EL (cell line): ENCODE data around the gene RBM23.
"Not testable (repeated sequence)": the region's sequence is repeated elsewhere in the genome, so short reads cannot be mapped to it uniquely, and the experiment has no call there.

ENCODE experiments used
- DNase-seq: peaks from one replicate; pipeline ENCODE4 v3.0.0-alpha.2; 2016

The RBM23 gene

GRCh38 chr14:22915886-22916521, 2.9 kb downstream of the RBM23 start:
- no peak for DNase-seq

- DNase-seq = not testable (repeated sequence)
Measured at GRCh38 chr14:22914836-22915235, 4.1 kb downstream of the RBM23 start.

GRCh38 chr14:22910916-22911315, 8.0 kb downstream of the RBM23 start:
- DNase-seq = no peak

GRCh38 chr14:22908601-22909000, 10.3 kb downstream of the RBM23 start:
- no peak for DNase-seq

GRCh38 chr14:22907429-22907828, 11.5 kb downstream of the RBM23 start:
- DNase-seq = no peak

- DNase-seq = no peak
Measured at GRCh38 chr14:22906073-22906472, 12.9 kb downstream of the RBM23 start.

GRCh38 chr14:22905627-22906026, 13.3 kb downstream of the RBM23 start:
- DNase-seq = no peak

GRCh38 chr14:22903742-22904087, 15.2 kb downstream of the RBM23 start:
- DNase-seq = no peak

GRCh38 chr14:22901799-22902198, 17.1 kb downstream of the RBM23 start:
- DNase-seq = no peak

- DNase-seq = peak; percentile 76
Measured at GRCh38 chr14:22900081-22900799, 18.7 kb downstream of the RBM23 start.

- DNase-seq = peak; percentile 89
Measured at GRCh38 chr14:22898302-22899090, 20.5 kb downstream of the RBM23 start.

GRCh38 chr14:22897357-22897756, 21.6 kb downstream of the RBM23 start:
- DNase-seq = no peak

GRCh38 chr14:22896760-22897159, 22.2 kb downstream of the RBM23 start:
- DNase-seq = no peak

GRCh38 chr14:22896356-22896755, 22.6 kb downstream of the RBM23 start:
- no peak for DNase-seq

- no peak for DNase-seq
Measured at GRCh38 chr14:22895402-22895801, 23.5 kb downstream of the RBM23 start.

- DNase-seq = no peak
Measured at GRCh38 chr14:22893706-22894105, 25.2 kb downstream of the RBM23 start.

GRCh38 chr14:22892488-22892887, 26.5 kb downstream of the RBM23 start:
- DNase-seq = no peak

- DNase-seq = no peak
Measured at GRCh38 chr14:22890416-22890815, 28.5 kb downstream of the RBM23 start.

- DNase-seq = no peak
Measured at GRCh38 chr14:22888662-22889061, 30.3 kb downstream of the RBM23 start.

- no peak for DNase-seq
Measured at GRCh38 chr14:22887990-22888378, 31.0 kb downstream of the RBM23 start.

GRCh38 chr14:22887260-22887989, 31.5 kb downstream of the RBM23 start:
- DNase-seq = peak; percentile 91

- peak; percentile 78 for DNase-seq
Measured at GRCh38 chr14:22886500-22887259, 32.3 kb downstream of the RBM23 start.

GRCh38 chr14:22885975-22886374, 33.0 kb downstream of the RBM23 start:
- DNase-seq = no peak
